GM18505 (cell line): ENCODE measurements around the gene TCF7.

Experiments used
- ATAC-seq: cut with Tn5 transposase; IDR thresholded peaks from one replicate; pipeline ENCODE4 v1.9.1; 2021; ENCODE audit not compliant: unreplicated experiment
- POLR2A ChIP-seq: IDR thresholded peaks from 4 replicates; pipeline ENCODE4 v1.6.1; 2011; ENCODE audit warnings: borderline replicate concordance; ENCODE audit not compliant: insufficient read depth, insufficient read length; ENCODE audit errors: extremely low read depth

Gene TCF7

DNA sequence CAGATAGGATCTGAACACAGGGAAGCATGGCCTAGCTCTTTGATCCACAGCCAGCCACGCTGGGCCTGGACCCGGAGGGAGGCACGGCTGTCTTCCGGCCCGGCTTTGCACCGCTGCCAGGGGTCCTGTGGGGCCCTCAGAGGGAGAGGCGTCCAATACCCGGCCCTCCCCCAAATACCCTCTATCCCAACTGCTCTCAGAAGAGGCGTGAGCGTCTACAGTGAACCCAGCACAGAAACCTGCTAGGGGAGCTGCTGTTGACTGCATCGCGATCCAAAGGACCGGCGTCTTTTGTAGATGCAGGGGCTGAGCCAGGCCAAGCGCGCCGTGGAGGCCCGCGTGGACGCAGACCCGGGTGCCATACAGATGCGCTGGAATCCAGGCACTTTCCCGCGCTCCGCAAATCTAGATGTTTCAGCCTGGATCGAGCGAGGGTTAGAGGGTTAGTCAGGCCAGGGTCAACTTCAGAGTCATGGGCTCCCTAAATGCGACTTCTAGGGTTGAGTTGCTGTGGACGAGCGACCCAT is 1.1 kb upstream of the TCF7 start:
- TF ChIP-seq POLR2A, result no peak
- ATAC-seq, result no peak

DNA sequence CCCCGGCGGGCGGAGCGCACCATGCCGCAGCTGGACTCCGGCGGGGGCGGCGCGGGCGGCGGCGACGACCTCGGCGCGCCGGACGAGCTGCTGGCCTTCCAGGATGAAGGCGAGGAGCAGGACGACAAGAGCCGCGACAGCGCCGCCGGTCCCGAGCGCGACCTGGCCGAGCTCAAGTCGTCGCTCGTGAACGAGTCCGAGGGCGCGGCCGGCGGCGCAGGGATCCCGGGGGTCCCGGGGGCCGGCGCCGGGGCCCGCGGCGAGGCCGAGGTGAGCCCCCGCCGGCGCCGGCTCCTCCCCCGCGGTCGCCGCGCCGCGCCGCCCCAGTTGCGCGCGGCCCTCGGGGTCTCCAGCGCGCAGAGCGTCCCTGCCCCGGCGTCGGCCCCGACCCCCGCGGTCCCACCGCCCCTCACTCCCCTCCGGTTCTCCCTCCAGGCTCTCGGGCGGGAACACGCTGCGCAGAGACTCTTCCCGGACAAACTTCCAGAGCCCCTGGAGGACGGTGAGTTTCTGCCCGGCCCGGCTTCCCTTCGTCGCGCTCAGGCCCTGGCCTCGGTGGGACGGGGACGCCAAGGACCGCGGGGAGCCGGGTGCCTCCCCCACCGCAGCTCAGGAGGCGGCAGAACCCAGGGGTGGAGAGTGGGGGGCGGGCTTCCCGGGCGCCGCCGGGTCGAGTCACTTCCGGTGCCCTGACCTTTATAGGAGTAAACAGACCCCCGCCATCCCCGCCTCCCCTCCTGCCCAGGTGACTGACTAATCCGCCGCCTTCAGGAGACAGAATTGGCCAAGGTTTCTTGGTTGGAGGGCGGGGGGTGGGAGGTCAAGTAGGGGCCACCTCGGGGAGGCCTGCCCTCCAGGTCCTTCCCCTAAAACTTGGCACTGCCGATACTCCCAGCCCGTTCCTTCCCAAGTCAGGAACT is 665 bp downstream of the TCF7 start:
- no peak for TF ChIP-seq POLR2A
- ATAC-seq, result peak; percentile 8

DNA sequence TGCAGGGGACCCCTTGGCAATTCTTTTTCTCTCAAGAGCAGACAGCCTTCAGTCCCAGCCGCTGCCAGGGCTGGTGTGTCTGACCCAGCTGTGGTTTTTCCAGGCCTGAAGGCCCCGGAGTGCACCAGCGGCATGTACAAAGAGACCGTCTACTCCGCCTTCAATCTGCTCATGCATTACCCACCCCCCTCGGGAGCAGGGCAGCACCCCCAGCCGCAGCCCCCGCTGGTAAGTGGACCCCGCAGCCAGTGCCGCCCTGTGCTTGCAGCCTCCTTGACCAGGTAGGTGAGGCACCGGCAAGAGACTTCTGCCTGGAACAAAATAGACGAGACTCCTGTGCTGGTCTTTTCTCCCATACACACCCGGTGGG is 1.3 kb downstream of the TCF7 start:
- ATAC-seq, result no peak
- TF ChIP-seq POLR2A, result no peak

DNA sequence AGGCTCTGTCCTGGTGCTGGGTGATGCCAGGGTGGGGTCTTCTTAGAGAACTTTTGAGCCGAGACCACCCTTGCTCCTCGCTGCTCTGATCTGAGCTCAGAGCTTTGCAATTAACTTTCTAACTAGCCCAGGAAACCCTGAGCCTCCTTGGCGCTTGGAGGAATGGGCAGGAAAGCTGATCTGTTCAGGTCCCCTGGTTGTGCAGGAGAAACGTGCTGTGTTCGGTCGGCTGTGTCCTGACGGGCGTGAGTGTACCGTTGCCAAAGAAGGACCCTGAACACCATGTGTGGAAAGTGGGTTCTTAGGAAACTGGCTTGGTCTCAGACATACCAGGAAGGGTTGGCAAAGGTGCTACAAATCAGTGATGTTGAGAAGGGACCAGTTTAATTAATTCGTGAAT is 1.8 kb downstream of the TCF7 start:
- ATAC-seq, result no peak
- TF ChIP-seq POLR2A, result no peak

DNA sequence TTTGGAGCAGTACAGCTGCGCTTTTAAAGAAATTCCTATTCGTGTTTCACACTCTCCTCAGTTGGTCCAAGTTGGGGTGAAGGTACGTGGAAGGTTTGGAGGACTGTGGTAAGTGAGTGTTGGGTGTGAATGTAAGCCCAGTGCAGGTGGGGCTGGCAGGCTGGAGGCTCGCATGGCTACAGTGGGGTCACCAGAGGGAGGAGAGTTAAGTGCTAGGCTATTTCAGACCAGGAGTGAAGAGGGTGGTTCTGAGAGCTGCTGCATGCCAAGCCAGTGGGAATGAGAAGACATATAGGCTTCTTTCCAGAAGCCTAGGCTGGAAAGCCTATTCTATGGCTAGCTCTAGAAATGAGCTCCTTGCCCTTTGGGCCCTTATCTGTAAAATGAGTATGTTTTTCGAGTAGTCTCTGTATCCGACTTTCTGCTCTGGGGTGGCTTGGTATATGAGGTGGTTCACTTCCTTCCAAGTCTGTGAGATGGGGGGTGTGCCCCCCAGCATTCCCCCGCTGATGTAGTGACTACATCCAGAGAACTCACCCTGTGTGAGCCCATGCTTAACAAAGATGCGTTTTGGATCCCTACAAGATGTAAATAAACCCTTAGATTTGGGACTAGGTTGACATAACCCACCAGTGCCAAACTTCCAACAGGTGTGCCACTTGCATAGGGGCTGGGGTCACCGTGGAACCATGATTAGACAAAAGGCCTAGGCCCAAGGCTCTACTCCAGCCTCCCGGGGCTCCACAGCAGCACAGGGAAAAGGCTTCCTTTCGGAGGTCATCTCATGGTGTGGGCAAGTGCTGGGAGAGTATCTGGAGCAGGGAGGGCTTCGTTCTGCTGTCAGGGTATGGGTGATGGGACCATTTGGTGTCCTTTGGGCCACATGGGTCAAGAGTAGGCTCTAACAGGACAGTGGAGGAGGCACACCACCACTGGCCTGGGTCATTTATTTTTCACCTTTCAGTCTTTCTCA is 2.6 kb downstream of the TCF7 start:
- no peak for ATAC-seq
- no peak for TF ChIP-seq POLR2A

DNA sequence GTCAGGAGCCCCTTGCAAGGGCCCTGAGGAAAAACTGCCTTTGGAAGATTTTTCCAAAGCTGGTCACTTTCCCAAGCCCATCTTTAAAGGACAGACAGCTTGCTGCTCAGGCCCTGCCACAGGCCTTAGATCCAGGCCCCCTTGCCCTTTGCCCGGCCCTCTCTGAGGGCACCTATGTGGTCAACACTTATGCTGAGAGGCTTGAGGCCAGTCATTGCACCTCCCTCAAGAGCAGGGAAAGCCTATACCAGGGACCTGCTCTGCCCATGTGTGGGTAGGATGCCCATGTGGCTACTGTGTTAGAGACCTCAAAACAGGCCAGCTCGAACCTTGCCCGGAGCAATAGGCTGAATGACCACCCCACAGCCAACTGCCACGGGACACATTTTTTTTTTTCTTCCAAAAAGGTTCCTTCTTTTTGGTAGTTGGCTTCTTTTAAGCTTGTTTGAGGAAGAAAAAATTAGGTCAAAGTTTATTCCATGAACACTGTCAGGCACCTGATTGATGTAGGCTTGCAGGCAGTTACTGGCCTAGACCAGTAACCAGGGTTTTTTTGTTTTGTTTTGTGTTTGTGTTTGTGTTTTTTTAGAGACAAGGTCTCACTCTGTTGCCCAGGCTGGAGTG is 3.8 kb downstream of the TCF7 start:
- TF ChIP-seq POLR2A, result no peak
- ATAC-seq, result no peak

DNA sequence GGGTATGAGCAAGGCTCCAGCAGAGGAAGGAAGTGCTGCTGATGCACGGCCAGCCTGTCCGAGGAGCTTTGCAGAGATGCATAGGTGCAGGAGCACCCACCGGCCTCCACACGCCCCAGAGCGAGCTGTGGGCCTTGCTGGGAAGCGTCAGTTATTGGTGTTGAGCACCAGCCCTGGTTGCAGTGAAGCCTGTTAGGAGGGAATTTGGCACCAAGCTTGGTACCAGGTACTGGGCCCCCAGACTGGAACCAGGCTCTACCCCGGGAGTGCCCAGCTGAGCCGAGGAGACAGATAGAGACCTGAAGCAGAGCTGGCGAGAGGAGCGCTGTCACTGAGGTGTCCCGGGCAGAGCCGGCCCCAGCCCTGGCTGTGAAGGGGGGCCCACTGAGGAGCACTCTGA is 5.2 kb downstream of the TCF7 start:
- ATAC-seq, result no peak
- no peak for TF ChIP-seq POLR2A

DNA sequence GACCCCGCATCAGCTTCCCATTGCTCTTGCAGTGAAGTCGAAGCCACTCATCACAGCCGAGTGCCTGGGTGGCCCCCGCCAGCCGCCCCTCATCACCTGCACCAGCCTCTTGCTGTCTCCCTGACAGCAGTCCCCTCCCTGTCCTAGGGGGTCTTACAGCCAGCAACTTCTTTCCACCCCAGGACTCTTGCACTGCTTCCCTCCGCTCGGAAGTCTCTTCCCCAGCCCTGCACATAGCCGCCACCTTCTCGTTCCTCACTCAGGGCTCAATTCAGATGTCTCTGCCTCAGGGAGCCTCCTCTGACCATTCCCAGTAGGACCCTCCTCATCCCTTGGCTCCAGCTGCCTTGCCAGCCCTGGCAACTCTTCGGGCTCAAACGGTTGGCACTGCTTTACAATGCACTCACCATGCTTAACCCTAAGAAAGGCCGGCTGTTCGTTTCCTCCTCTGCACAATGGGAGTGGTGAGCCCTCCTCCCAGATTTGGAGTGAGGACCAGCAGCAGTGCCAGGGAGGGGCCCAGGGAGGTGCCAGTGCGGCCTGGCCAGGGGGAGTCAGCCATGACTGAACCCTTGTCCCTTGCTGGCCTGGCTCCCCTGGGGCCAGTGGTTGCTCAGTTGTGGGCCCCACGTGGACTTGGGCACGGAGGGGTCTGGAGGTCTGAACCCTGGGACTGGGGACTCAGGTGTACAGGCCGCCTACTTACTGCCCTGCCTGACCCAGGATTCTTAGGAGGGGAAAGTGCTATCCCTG is 6.1 kb downstream of the TCF7 start:
- no peak for TF ChIP-seq POLR2A
- no peak for ATAC-seq

DNA sequence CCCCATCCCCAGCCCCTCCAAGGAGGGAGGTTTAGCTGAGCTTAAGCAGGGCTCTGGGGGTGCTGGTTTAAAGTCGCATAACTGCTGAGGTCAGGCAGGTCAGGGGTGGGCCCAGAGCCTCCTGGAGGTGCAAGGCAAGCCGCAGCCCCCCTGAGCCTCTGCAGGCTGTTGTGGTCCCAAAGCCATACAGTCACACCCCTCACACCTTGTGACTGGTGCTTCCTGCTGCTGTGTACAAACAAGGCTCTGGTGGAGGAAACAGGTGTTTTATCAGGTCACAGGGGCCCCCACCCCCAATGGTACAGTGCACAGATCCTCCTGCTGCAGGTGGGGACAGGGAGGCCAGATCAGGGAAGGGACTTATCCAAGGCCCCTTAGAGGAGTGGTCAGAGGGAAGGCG is 8.0 kb downstream of the TCF7 start:
- no peak for TF ChIP-seq POLR2A
- no peak for ATAC-seq

DNA sequence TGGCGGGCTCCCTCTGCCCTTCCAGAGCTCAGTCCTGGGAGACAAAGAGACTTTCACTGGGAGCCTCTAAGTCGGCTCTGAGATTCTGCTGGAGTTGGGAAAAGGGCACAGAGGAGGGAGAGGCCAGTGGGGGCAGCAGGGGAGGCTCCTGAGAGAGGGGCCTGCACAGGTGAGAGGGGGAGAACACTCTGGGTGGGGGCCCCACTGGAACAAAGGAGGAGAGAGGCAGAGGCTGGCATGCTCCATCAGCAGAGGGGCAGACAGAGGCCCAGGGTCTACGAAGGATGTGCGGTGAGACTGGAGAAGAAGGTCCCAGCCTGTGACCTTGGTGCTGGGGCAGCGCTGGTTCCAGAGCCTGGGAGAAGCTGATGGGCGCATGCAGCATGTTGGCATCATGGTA is 8.9 kb downstream of the TCF7 start:
- no peak for ATAC-seq
- TF ChIP-seq POLR2A, result no peak

DNA sequence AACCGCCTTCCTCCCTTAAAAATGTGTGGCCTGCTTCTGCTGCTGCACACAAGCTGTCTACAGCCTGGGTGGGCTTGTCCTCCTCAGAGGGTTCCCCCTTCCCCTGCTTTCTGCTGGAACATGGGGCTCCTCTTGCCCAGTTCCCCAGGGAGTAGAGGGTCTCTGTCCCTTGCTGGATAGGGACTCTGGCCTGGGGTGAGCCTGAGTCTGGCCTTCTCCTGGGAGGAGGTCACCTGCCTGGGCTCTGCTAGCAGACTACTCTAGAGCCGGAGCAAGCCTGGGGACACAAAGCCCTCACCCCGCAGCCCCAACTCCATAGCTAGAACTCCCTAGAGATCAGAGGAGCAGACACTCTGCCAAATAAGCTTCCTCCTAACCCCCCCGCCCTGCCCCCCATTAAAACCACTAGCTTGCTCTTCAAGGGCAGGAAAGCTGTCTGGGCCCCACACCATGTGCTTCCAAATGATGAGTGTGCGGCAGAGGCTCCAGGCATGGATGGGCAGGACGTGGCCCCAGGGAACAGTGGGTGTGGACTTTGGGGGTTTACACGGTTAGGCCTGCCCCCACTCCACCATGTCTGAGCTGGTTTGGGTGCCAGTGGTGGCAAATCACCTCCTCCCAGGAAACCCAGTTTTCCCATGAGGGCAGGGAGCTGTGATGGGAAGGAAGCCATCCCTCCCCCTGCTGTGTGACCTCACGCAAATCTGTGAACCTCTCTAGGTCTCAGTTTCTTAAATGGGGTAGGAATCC is 10.0 kb downstream of the TCF7 start:
- no peak for TF ChIP-seq POLR2A
- ATAC-seq, result no peak

DNA sequence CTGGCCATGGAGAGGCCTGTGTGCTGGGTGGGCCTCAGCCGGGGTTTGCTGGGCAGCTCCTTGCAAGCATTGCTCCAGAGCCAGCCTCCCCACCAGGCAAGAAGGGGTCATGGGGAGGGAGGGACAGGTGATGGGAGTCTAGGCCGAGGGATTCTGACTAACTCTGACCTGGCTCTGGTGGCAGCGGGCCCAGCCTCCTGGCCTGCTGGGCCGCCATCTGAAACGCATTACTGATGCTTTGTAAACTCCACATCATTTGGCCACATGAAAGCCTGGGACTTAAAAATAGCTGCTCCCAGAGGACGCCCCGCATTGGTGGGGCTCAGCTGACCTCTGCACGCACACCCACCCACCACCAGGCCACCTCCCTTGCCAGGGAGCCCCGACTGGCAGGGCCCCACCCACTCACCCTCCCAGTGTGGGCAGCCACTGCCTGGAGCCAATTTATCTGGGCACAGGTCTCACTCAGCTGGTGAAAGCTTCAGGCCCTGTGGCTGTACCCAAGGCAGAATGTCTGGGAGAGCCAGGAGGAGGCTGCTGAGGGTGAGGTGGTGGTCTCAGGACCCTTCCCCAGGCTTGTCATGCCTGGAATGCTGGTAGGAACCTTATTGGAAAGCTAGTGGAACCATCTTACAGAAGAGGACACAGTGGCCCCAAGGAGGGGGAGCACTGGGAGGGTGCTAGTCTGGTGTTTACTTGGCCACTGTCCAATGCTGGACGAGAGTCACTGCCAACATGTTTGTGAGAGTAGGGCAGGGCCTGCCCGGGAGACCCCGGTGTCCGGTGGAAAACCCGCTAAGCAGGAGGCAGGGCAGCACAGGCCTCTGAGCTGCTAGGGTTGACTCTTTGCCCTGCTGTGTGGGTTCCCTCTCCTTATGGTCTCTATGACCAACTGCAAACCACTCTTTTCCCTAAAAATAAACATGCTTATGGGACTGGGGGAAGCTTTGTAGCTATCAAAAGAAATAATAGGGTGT is 10.8 kb downstream of the TCF7 start:
- TF ChIP-seq POLR2A, result no peak
- no peak for ATAC-seq
